AG09309 (cell line): ENCODE results near the gene HSD17B8.

Experiments
- DNase-seq: peaks from one replicate; pipeline ENCODE4 v3.0.0-alpha.2; 2010; ENCODE audit warnings: low read depth
- H3K4me3 ChIP-seq: 2 replicates; pipeline ENCODE4 v1.5.1; 2011; ENCODE audit warnings: mild to moderate bottlenecking, low read depth, low read length, moderate library complexity; ENCODE audit not compliant: control insufficient read depth
- CTCF ChIP-seq: IDR thresholded peaks from 2 replicates; pipeline ENCODE4 v1.5.1; 2011; ENCODE audit warnings: mild to moderate bottlenecking, low read depth, low read length, inconsistent platforms; ENCODE audit not compliant: insufficient read depth, control insufficient read depth; ENCODE audit errors: missing control alignments

Gene HSD17B8

GRCh38 chr6:33185190-33185589 lies 19.3 kb upstream of the HSD17B8 start:
- DNase-seq, result no peak
- TF ChIP-seq CTCF, result no peak
- H3K4me3 ChIP-seq, result no peak overlapping the region

- DNase-seq, result no peak
- no peak overlapping the region for H3K4me3 ChIP-seq
- TF ChIP-seq CTCF, result no peak
These were observed 18.7 kb upstream of the HSD17B8 start for GRCh38 chr6:33185654-33186187.

GRCh38 chr6:33187809-33188208 lies 16.6 kb upstream of the HSD17B8 start:
- DNase-seq, result no peak
- no peak for TF ChIP-seq CTCF
- H3K4me3 ChIP-seq, result no peak overlapping the region

GRCh38 chr6:33189164-33189563 lies 15.3 kb upstream of the HSD17B8 start:
- no peak for DNase-seq
- H3K4me3 ChIP-seq, result no peak overlapping the region
- TF ChIP-seq CTCF, result no peak

- H3K4me3 ChIP-seq, result no peak overlapping the region
- TF ChIP-seq CTCF, result no peak
- DNase-seq, result no peak
These were observed 14.6 kb upstream of the HSD17B8 start for GRCh38 chr6:33189625-33190448.

GRCh38 chr6:33190504-33191107 lies 13.8 kb upstream of the HSD17B8 start:
- no peak overlapping the region for H3K4me3 ChIP-seq
- TF ChIP-seq CTCF, result no peak
- DNase-seq, result no peak
